ENCODE measurements around the gene C16orf92. TPM values are rescaled to one million over a fixed set of nuclear protein-coding genes. Genes with fewer than 3 reads are reported as not detected.

C16orf92 gene
- total and polyA plus RNA-seq, 2 of the 13 experiments (the other 11 are each of a cell fraction or from before 2014, with no cell fraction given), result not detected

DNA sequence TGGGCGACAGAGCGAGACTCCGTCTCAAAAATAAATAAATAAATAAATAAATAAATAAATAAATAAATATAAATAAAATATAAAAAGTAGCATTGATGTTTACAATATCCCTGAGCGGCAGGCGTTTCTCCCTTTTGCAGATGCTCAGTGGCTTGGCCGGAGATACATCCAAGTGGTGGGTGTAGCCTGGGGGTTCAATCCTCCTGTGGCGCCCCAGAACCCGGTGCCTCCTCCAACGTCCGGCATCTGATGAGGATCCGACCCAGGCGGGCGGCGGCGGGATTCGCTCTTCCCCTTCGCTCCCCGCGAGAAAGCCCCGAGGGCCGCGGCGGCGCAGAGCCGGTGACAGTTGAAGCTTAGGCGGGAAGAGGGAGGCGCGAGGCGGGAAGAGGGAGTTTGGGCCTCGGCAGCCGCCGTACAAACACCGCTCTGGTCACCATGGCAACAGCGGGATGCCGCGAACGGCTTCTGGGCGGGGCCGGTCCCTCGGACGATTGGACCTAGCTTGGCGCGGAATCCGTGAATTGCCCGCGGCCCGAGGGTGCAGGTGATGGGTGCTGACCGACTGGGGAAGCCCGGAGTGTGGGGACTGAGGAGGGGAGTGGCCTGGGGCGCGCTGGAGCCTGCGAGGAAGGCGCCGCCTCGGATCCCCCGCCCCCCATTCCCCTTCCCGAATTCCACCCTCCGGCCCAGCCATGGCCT is 29.8 kb downstream of the C16orf92 start (continued):
- TF ChIP-seq NFIC (IDR thresholded peaks at IDR 0.05; ENCODE audit: low read length) (no peak), SOX6 (IDR thresholded peaks at IDR 0.05) (no peak), SOX6 (CRISPR knock-in tag; IDR thresholded peaks at IDR 0.05) (peak; percentile 73), KDM4B (CRISPR knock-in tag; IDR thresholded peaks at IDR 0.05) (peak; percentile 89), MAZ (IDR thresholded peaks at IDR 0.05; ENCODE audit: borderline replicate concordance, low read depth, low read length) (peak; percentile 54; the same call in 1 of the 2 replicates), MAZ (CRISPR knock-in tag; IDR thresholded peaks at IDR 0.05; ENCODE audit: low read depth) (peak; percentile 96), SETDB1 (CRISPR knock-in tag; IDR thresholded peaks at IDR 0.05; ENCODE audit: borderline replicate concordance) (no peak), ZNF264 (CRISPR knock-in tag; IDR thresholded peaks at IDR 0.05) (peak; percentile 88), ZNF121 (CRISPR knock-in tag; IDR thresholded peaks at IDR 0.05) (0 out of 2 replicates have a peak, but pooled peaks have one; percentile 30), ZNF629 (CRISPR knock-in tag; conservative IDR thresholded peaks at IDR 0.05) (0 out of 2 replicates have a peak, but pooled peaks have one; percentile 40), HNRNPLL (IDR thresholded peaks at IDR 0.05; ENCODE audit: low read depth, low read length, poor library complexity, severe bottlenecking) (peak; percentile 85), SRSF9 (IDR thresholded peaks at IDR 0.05; ENCODE audit: borderline replicate concordance, insufficient read depth, low read depth, low read length, poor library complexity, severe bottlenecking) (no peak), SCMH1 (CRISPR knock-in tag; IDR thresholded peaks at IDR 0.05; ENCODE audit: borderline replicate concordance) (no peak), ESRRA (CRISPR knock-in tag; IDR thresholded peaks at IDR 0.05; ENCODE audit: low read depth) (peak; percentile 75; the same call in 1 of the 2 replicates), ZNF557 (CRISPR knock-in tag; IDR thresholded peaks at IDR 0.05) (peak; percentile 93; the same call in 1 of the 2 replicates)
- TF ChIP-seq, protein P1, sequence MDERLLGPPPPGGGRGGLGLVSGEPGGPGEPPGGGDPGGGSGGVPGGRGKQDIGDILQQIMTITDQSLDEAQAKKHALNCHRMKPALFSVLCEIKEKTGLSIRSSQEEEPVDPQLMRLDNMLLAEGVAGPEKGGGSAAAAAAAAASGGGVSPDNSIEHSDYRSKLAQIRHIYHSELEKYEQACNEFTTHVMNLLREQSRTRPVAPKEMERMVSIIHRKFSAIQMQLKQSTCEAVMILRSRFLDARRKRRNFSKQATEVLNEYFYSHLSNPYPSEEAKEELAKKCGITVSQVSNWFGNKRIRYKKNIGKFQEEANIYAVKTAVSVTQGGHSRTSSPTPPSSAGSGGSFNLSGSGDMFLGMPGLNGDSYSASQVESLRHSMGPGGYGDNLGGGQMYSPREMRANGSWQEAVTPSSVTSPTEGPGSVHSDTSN (CRISPR knock-in tag; IDR thresholded peaks at IDR 0.05), result no peak
- TF ChIP-seq, protein P2, sequence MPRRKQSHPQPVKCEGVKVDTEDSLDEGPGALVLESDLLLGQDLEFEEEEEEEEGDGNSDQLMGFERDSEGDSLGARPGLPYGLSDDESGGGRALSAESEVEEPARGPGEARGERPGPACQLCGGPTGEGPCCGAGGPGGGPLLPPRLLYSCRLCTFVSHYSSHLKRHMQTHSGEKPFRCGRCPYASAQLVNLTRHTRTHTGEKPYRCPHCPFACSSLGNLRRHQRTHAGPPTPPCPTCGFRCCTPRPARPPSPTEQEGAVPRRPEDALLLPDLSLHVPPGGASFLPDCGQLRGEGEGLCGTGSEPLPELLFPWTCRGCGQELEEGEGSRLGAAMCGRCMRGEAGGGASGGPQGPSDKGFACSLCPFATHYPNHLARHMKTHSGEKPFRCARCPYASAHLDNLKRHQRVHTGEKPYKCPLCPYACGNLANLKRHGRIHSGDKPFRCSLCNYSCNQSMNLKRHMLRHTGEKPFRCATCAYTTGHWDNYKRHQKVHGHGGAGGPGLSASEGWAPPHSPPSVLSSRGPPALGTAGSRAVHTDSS (CRISPR knock-in tag; conservative IDR thresholded peaks at IDR 0.05), result no peak
- TF ChIP-seq, protein P3, sequence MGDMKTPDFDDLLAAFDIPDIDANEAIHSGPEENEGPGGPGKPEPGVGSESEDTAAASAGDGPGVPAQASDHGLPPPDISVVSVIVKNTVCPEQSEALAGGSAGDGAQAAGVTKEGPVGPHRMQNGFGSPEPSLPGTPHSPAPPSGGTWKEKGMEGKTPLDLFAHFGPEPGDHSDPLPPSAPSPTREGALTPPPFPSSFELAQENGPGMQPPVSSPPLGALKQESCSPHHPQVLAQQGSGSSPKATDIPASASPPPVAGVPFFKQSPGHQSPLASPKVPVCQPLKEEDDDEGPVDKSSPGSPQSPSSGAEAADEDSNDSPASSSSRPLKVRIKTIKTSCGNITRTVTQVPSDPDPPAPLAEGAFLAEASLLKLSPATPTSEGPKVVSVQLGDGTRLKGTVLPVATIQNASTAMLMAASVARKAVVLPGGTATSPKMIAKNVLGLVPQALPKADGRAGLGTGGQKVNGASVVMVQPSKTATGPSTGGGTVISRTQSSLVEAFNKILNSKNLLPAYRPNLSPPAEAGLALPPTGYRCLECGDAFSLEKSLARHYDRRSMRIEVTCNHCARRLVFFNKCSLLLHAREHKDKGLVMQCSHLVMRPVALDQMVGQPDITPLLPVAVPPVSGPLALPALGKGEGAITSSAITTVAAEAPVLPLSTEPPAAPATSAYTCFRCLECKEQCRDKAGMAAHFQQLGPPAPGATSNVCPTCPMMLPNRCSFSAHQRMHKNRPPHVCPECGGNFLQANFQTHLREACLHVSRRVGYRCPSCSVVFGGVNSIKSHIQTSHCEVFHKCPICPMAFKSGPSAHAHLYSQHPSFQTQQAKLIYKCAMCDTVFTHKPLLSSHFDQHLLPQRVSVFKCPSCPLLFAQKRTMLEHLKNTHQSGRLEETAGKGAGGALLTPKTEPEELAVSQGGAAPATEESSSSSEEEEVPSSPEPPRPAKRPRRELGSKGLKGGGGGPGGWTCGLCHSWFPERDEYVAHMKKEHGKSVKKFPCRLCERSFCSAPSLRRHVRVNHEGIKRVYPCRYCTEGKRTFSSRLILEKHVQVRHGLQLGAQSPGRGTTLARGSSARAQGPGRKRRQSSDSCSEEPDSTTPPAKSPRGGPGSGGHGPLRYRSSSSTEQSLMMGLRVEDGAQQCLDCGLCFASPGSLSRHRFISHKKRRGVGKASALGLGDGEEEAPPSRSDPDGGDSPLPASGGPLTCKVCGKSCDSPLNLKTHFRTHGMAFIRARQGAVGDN (CRISPR knock-in tag; IDR thresholded peaks at IDR 0.05), result peak; percentile 99
- TF ChIP-seq, protein P4, sequence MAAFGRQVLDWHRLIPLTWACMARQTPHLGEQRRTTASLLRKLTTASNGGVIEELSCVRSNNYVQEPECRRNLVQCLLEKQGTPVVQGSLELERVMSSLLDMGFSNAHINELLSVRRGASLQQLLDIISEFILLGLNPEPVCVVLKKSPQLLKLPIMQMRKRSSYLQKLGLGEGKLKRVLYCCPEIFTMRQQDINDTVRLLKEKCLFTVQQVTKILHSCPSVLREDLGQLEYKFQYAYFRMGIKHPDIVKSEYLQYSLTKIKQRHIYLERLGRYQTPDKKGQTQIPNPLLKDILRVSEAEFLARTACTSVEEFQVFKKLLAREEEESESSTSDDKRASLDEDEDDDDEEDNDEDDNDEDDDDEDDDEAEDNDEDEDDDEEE (CRISPR knock-in tag; IDR thresholded peaks at IDR 0.05), result peak; percentile 94
- TF ChIP-seq, protein P5, sequence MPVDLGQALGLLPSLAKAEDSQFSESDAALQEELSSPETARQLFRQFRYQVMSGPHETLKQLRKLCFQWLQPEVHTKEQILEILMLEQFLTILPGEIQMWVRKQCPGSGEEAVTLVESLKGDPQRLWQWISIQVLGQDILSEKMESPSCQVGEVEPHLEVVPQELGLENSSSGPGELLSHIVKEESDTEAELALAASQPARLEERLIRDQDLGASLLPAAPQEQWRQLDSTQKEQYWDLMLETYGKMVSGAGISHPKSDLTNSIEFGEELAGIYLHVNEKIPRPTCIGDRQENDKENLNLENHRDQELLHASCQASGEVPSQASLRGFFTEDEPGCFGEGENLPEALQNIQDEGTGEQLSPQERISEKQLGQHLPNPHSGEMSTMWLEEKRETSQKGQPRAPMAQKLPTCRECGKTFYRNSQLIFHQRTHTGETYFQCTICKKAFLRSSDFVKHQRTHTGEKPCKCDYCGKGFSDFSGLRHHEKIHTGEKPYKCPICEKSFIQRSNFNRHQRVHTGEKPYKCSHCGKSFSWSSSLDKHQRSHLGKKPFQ (CRISPR knock-in tag; IDR thresholded peaks at IDR 0.05; ENCODE audit: insufficient replicate concordance), result peak; percentile 92
